HG02938 (cell line): ENCODE data around the gene ADCY1.
A peak's percentile ranks its signal among the peaks of the same experiment; 100 is the strongest.
"Not testable (repeated sequence)": the region's sequence is repeated elsewhere in the genome, so short reads cannot be mapped to it uniquely, and the experiment has no call there.

Experiments used
- ATAC-seq: cut with Tn5 transposase; IDR thresholded peaks from one replicate; pipeline ENCODE4 v1.9.1; 2021; ENCODE audit warnings: mild to moderate bottlenecking, moderate library complexity; ENCODE audit not compliant: unreplicated experiment

Gene ADCY1

GRCh38 chr7:45726883-45727282 is 152.7 kb downstream of the ADCY1 start:
- no peak for ATAC-seq

- ATAC-seq = not testable (repeated sequence)
Observed at GRCh38 chr7:45731692-45732443, 157.7 kb downstream of the ADCY1 start.

GRCh38 chr7:45738920-45739319 is 164.8 kb downstream of the ADCY1 start:
- ATAC-seq = not testable (repeated sequence)

GRCh38 chr7:45740573-45740972 is 166.4 kb downstream of the ADCY1 start:
- ATAC-seq = not testable (repeated sequence)

- ATAC-seq = not testable (repeated sequence)
Observed at GRCh38 chr7:45748976-45749375, 174.8 kb downstream of the ADCY1 start.

GRCh38 chr7:45751352-45751751 is 177.2 kb downstream of the ADCY1 start:
- not testable (repeated sequence) for ATAC-seq

GRCh38 chr7:45756333-45756732 is 182.2 kb downstream of the ADCY1 start:
- ATAC-seq = not testable (repeated sequence)

GRCh38 chr7:45756757-45757156 is 182.6 kb downstream of the ADCY1 start:
- not testable (repeated sequence) for ATAC-seq

- not testable (repeated sequence) for ATAC-seq
Observed at GRCh38 chr7:45759464-45759863, 185.3 kb downstream of the ADCY1 start.

- not testable (repeated sequence) for ATAC-seq
Observed at GRCh38 chr7:45761545-45762205, 187.5 kb downstream of the ADCY1 start.

GRCh38 chr7:45762225-45762994 is 188.2 kb downstream of the ADCY1 start:
- not testable (repeated sequence) for ATAC-seq

GRCh38 chr7:45768516-45769394 is 194.6 kb downstream of the ADCY1 start:
- ATAC-seq = peak; percentile 99

- not testable (repeated sequence) for ATAC-seq
Observed at GRCh38 chr7:45769626-45770025, 195.5 kb downstream of the ADCY1 start.
